Measurements from ENCODE around the gene PHRF1.

Gene PHRF1

GRCh38 chr11:575996-576768 lies at the start of gene PHRF1:
TSS of gene PHRF1 (plus strand) at chr11:576470. CDS start at chr11:581513, 5,043 bp downstream.
- no peak for TF ChIP-seq CTCF (IDR thresholded peaks at IDR 0.05; ENCODE audit: insufficient read depth, missing control alignments)
- no peak for FAIRE-seq
- peak; percentile 89 for DNase-seq (ENCODE audit: insufficient read length, low spot score)

- FAIRE-seq, result no peak
- no peak for TF ChIP-seq CTCF (IDR thresholded peaks at IDR 0.05; ENCODE audit: insufficient read depth, missing control alignments)
- no peak for DNase-seq (ENCODE audit: insufficient read length, low spot score)
Observed at GRCh38 chr11:528166-528814, 48.0 kb upstream of the PHRF1 start.

GRCh38 chr11:528815-529727 lies 47.2 kb upstream of the PHRF1 start:
- no peak for TF ChIP-seq CTCF (IDR thresholded peaks at IDR 0.05; ENCODE audit: insufficient read depth, missing control alignments)
- no peak for FAIRE-seq
- no peak for DNase-seq (ENCODE audit: insufficient read length, low spot score)

GRCh38 chr11:529728-530411 lies 46.4 kb upstream of the PHRF1 start:
- no peak for FAIRE-seq
- DNase-seq (ENCODE audit: insufficient read length, low spot score), result no peak
- no peak for TF ChIP-seq CTCF (IDR thresholded peaks at IDR 0.05; ENCODE audit: insufficient read depth, missing control alignments)

- TF ChIP-seq CTCF (IDR thresholded peaks at IDR 0.05; ENCODE audit: insufficient read depth, missing control alignments), result no peak
- FAIRE-seq, result no peak
- no peak for DNase-seq (ENCODE audit: insufficient read length, low spot score)
Observed at GRCh38 chr11:530960-531831, 45.1 kb upstream of the PHRF1 start.

Measured in D721Med (cell line).